C4-2B (cell line): ENCODE results near the gene PPM1L.

Source experiments
- ZFX ChIP-seq: fragments of 450-650 bp; IDR thresholded peaks from 2 replicates; pipeline ENCODE4 v1.6.1; 2017
- TF ChIP-seq, protein P1 (sequence below): fragments of 450-650 bp; conservative IDR thresholded peaks from 2 replicates; pipeline ENCODE4 v1.5.1; 2017; ENCODE audit warnings: mild to moderate bottlenecking

DNA sequence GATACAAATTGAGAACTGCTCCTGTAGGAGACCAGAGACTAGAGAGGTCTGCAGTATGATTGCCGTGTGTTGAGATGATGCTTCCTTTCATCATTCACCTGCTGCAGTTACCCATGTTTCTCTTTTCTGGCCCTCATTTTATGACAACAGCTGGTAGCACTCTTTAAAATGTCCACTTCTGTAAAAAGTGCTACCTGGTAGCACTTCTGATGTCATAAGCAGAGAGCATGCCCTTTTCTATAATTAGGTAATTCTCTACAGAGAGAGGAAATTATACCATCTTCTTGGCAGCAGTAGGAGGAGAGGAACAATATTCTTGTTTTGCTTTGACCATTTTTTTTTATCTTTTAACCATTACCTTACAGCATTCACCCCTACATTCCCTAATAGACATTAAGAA lies 123.8 kb downstream of the PPM1L start:
- TF ChIP-seq, protein P1, sequence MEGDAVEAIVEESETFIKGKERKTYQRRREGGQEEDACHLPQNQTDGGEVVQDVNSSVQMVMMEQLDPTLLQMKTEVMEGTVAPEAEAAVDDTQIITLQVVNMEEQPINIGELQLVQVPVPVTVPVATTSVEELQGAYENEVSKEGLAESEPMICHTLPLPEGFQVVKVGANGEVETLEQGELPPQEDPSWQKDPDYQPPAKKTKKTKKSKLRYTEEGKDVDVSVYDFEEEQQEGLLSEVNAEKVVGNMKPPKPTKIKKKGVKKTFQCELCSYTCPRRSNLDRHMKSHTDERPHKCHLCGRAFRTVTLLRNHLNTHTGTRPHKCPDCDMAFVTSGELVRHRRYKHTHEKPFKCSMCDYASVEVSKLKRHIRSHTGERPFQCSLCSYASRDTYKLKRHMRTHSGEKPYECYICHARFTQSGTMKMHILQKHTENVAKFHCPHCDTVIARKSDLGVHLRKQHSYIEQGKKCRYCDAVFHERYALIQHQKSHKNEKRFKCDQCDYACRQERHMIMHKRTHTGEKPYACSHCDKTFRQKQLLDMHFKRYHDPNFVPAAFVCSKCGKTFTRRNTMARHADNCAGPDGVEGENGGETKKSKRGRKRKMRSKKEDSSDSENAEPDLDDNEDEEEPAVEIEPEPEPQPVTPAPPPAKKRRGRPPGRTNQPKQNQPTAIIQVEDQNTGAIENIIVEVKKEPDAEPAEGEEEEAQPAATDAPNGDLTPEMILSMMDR, result no peak
- TF ChIP-seq ZFX, result no peak
